Measurements from ENCODE around the gene PLA2G2C.

Gene PLA2G2C

GRCh38 chr1:20207546-20207945 lies 21.2 kb upstream of the PLA2G2C start:
- no peak for DNase-seq (ENCODE audit: low spot score)

GRCh38 chr1:20202166-20202565 lies 15.8 kb upstream of the PLA2G2C start:
- no peak for DNase-seq (ENCODE audit: low spot score)

GRCh38 chr1:20200966-20201365 lies 14.6 kb upstream of the PLA2G2C start:
- no peak for DNase-seq (ENCODE audit: low spot score)

GRCh38 chr1:20199840-20200239 lies 13.5 kb upstream of the PLA2G2C start:
- DNase-seq (ENCODE audit: low spot score): no peak

- no peak for DNase-seq (ENCODE audit: low spot score)
Measured at GRCh38 chr1:20199403-20199802, 13.1 kb upstream of the PLA2G2C start.

- DNase-seq (ENCODE audit: low spot score): no peak
Measured at GRCh38 chr1:20198918-20199317, 12.6 kb upstream of the PLA2G2C start.

- no peak for DNase-seq (ENCODE audit: low spot score)
Measured at GRCh38 chr1:20198296-20198695, 12.0 kb upstream of the PLA2G2C start.

- no peak for DNase-seq (ENCODE audit: low spot score)
Measured at GRCh38 chr1:20197329-20197791, 11.0 kb upstream of the PLA2G2C start.

GRCh38 chr1:20195462-20195780 lies 9.1 kb upstream of the PLA2G2C start:
- no peak for DNase-seq (ENCODE audit: low spot score)

GRCh38 chr1:20194757-20195461 lies 8.6 kb upstream of the PLA2G2C start:
- DNase-seq (ENCODE audit: low spot score): peak; percentile 52

GRCh38 chr1:20194224-20194623 lies 7.9 kb upstream of the PLA2G2C start:
- DNase-seq (ENCODE audit: low spot score): no peak

GRCh38 chr1:20192871-20193411 lies 6.6 kb upstream of the PLA2G2C start:
- DNase-seq (ENCODE audit: low spot score): no peak

GRCh38 chr1:20192364-20192763 lies 6.0 kb upstream of the PLA2G2C start:
- DNase-seq (ENCODE audit: low spot score): no peak

- no peak for DNase-seq (ENCODE audit: low spot score)
Measured at GRCh38 chr1:20191266-20191825, 5.0 kb upstream of the PLA2G2C start.

GRCh38 chr1:20190256-20191160 lies 4.2 kb upstream of the PLA2G2C start:
- DNase-seq (ENCODE audit: low spot score): no peak

GRCh38 chr1:20189664-20190063 lies 3.3 kb upstream of the PLA2G2C start:
- DNase-seq (ENCODE audit: low spot score): no peak

- DNase-seq (ENCODE audit: low spot score): no peak
Measured at GRCh38 chr1:20188455-20188817, 2.1 kb upstream of the PLA2G2C start.

GRCh38 chr1:20187813-20188454 lies 1.6 kb upstream of the PLA2G2C start:
- DNase-seq (ENCODE audit: low spot score): no peak

- DNase-seq (ENCODE audit: low spot score): no peak
Measured at GRCh38 chr1:20187103-20187812, 940 bp upstream of the PLA2G2C start.

GRCh38 chr1:20184997-20185833 lies 1.1 kb downstream of the PLA2G2C start:
- no peak for DNase-seq (ENCODE audit: low spot score)

- no peak for DNase-seq (ENCODE audit: low spot score)
Measured at GRCh38 chr1:20184481-20184900, 1.8 kb downstream of the PLA2G2C start.

Data from COLO829 (cell line).